OCI-LY1 (cell line): ENCODE results near the gene OR4K2.

Source experiments
- CTCF ChIP-seq: fragments of 200-600 bp; sonication (generic), shearing (Covaris generic); IDR thresholded peaks from 2 replicates; pipeline ENCODE4 v1.5.1; 2017; ENCODE audit warnings: mild to moderate bottlenecking, antibody characterized with exemption, low read length, moderate library complexity, mixed read lengths
- EZH2 ChIP-seq: fragments of 200-600 bp; sonication (generic), shearing (Covaris generic); IDR thresholded peaks from 2 replicates; pipeline ENCODE4 v1.8.0; 2017; ENCODE audit warnings: borderline replicate concordance, mixed run types, mild to moderate bottlenecking, antibody characterized with exemption, low read length, moderate library complexity, mixed read lengths

GRCh38 chr14:19900999-19901398 lies 26.1 kb downstream of the OR4K2 start:
- TF ChIP-seq CTCF, result no peak
- TF ChIP-seq EZH2, result no peak
